ENCODE results near the gene IL1RL1.

IL1RL1 gene

DNA sequence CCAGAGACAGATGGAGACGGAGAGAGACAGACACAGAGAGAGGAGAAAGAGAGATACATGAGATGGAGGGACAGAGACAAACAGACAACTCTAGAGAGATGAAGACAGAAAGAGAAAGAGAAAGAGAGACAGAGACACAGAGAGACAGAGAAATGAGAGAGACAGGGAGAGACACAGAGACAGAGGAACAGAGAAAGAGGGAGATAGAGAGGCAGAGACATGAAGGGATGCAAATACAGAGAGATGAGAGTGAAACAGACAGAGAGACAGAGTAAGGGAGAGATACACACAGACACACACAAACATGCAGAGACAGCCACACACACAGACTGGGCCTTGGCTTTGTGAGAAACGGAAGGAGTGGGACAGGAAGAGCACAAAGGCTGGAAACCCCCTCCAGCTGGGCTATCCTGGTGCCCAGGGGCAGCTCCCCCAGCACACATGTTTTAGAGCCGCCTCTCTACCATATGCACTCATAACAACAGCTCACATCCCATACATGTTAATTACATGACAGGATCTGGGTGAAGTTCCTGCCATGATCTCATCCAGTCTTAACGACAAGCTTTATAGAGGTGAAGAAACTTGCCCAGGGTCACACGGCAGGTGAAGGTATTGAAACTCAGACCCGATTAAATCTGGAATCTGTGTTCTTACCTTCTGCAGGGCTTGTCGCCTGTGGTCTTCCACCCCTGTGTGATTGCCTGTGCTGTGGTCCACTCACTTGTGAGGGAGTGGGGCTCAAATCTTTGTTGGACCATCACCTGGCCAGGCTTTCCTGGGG is 76.6 kb downstream of the IL1RL1 start:
- DNase-seq (ENCODE audit: insufficient read length, low spot score) (no peak), FAIRE-seq (no peak)

DNA sequence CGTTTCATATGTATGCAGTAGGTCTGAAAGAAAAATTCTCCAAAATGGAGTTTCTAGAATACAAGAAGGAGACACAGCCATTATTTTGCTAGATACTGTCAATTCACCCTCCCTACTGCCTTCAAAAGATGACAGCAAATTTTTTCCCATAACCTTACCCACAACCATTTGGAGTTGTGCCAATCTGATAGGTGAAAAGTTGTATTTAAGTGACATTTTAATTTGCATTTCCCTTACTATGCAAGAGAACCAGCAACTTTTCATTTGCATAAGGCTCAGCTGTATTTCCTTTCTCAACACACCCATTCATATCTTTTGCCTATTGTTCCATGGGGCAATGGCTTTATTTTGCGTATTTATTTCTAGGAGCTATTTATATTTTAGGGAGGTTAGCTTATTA is 80.2 kb downstream of the IL1RL1 start:
- FAIRE-seq, result no peak
- no peak for TF ChIP-seq CTCF (IDR thresholded peaks at IDR 0.05; ENCODE audit: insufficient read depth, missing control alignments)
- DNase-seq (ENCODE audit: insufficient read length, low spot score), result no peak

More for the DNA sequence above, 76.6 kb downstream of the IL1RL1 start:
- TF ChIP-seq CTCF (IDR thresholded peaks at IDR 0.05; ENCODE audit: insufficient read depth, missing control alignments), result no peak

- no peak for TF ChIP-seq CTCF (IDR thresholded peaks at IDR 0.05; ENCODE audit: insufficient read depth, missing control alignments)
- FAIRE-seq, result no peak
- no peak for DNase-seq (ENCODE audit: insufficient read length, low spot score)
These were observed 80.7 kb downstream of the IL1RL1 start for GRCh38 chr2:102392096-102392495.

DNA sequence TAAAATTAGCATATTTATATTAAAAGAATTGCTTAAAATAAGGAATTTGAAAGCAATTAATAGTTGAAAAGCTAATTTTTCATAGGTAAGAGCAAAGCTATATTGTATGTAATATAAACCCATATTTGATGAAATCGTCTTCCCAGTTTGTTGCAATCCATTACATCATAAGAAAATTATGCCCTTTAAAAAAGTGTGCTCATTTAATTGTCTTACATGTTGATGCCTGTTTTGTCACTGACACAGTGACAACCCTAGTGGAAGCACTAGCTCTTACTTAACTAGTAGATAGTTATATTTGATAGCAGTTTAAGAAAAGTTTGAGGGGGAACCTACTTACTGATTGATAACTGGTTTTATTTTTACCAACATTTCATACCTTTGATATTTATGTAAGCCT is 81.6 kb downstream of the IL1RL1 start:
- FAIRE-seq (no peak), DNase-seq (ENCODE audit: insufficient read length, low spot score) (no peak)
- TF ChIP-seq CTCF (IDR thresholded peaks at IDR 0.05; ENCODE audit: insufficient read depth, missing control alignments), result no peak

DNA sequence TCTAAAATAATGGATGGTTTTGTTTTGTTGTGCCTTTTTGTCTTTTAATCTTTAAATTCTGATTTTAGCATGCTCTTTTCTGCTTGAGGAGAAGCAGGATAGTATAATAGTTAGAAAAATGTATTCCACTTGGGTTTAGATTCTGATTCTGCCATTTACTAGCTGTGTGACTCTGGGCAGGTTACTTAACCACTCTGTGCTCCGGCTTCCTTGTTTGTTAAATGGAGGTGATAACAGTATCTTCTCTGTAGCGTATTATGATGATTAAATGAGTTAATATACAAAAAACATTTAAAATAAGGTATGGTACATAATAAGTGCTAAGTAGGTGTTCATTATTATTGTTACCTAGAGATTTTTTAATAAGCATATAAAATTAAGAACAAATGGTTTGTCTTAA is 84.6 kb downstream of the IL1RL1 start:
- no peak for FAIRE-seq

DNA sequence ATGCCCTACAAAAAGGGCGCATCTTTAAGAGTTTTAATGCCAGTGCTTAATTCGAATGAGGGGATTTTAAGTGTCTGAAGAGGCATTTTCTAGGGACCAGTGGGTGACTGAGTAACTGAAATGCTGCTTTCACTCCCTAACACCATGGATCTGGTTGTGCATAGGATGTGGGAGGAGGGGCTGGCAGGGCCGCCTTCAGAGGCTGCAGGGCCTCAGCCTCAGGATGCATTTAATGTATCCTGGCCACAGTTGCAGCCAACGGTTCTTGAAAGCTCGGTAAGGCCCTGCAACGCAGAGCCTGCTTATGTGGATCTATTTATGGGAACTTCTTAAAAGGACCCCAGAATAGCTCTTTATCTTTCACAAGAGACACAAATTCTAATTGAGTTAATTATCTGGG is 85.8 kb downstream of the IL1RL1 start:
- FAIRE-seq, result no peak

More for the DNA sequence above, 84.6 kb downstream of the IL1RL1 start:
- DNase-seq (ENCODE audit: insufficient read length, low spot score), result no peak
- no peak for TF ChIP-seq CTCF (IDR thresholded peaks at IDR 0.05; ENCODE audit: insufficient read depth, missing control alignments)

More for the DNA sequence above, 85.8 kb downstream of the IL1RL1 start:
- DNase-seq (ENCODE audit: insufficient read length, low spot score), result no peak
- TF ChIP-seq CTCF (IDR thresholded peaks at IDR 0.05; ENCODE audit: insufficient read depth, missing control alignments), result no peak
